Muscle of leg (tissue), 16 donors: Measurements from ENCODE around the gene PRAMEF12. TPM values are rescaled to one million over a fixed set of nuclear protein-coding genes. Genes with fewer than 3 reads are reported as not detected.
"Not testable (repeated sequence)": the region's sequence is repeated elsewhere in the genome, so short reads cannot be mapped to it uniquely, and the experiment has no call there.

Source experiments
- DNase-seq: peaks from one replicate; pipeline ENCODE4 v3.0.0; 2013
- H3K27ac ChIP-seq: one replicate; pipeline ENCODE4 v1.5.1; 2013; ENCODE audit warnings: mild to moderate bottlenecking, low read length, control low read depth
- H3K27me3 ChIP-seq: one replicate; pipeline ENCODE4 v1.6.1; 2013; ENCODE audit warnings: low read length; ENCODE audit not compliant: control insufficient read depth, insufficient read depth
- H3K36me3 ChIP-seq: one replicate; pipeline ENCODE4 v1.6.1; 2013; ENCODE audit warnings: low read length; ENCODE audit not compliant: control insufficient read depth, insufficient read depth
- H3K4me1 ChIP-seq: one replicate; pipeline ENCODE4 v1.6.1; 2013; ENCODE audit warnings: low read length; ENCODE audit not compliant: control insufficient read depth, insufficient read depth
- H3K4me3 ChIP-seq: one replicate; pipeline ENCODE4 v1.5.1; 2013; ENCODE audit warnings: low read length, control low read depth
- H3K9me3 ChIP-seq: replicated peaks from 2 replicates; pipeline ENCODE4 v1.6.1; 2013; ENCODE audit warnings: low read depth, low read length; ENCODE audit not compliant: control insufficient read depth
- whole genome bisulfite sequencing: methylation state at CpG from one replicate; pipeline ENCODE4 v1.1.5; 2013; ENCODE audit warnings: missing lambda C conversion rate; ENCODE audit not compliant: insufficient coverage; 5-methylcytosine and 5-hydroxymethylcytosine counted together
- long read RNA-seq, 11 donors: transcript quantifications; one replicate each; lab custom pipeline, GENCODE V29; 2026
- polyA plus RNA-seq, 8 donors: library from polyadenylated mRNA; unstranded; fragments of 120-200 nt; gene quantifications; one replicate each; pipeline versions ENCODE4 v1.2.1 to v1.2.3, GENCODE V29; 2013; ENCODE audit warnings: inconsistent platforms in 1 of 8, low replicate concordance in 1 of 8; ENCODE audit not compliant: insufficient read length in 8 of 8, insufficient read depth in 1 of 8
- total RNA-seq: library from RNA; stranded (reverse); fragments of 120-200 nt; gene quantifications from one replicate; pipeline ENCODE4 v1.2.4, GENCODE V29; 2013

PRAMEF12 gene
- total RNA-seq (not detected), polyA plus RNA-seq (not detected)
- long read RNA-seq, donor 1: 0 reads
- long read RNA-seq, donor 2: 0 reads
- long read RNA-seq, donor 3: 0 reads
- long read RNA-seq, donor 4: 0 reads
- long read RNA-seq, donor 5: 0 reads
- long read RNA-seq, donor 6: 0 reads
- long read RNA-seq, donor 7: 0 reads
- long read RNA-seq, donor 8: 0 reads
- long read RNA-seq, donor 9: 0 reads
- long read RNA-seq, donor 10: 0 reads
- long read RNA-seq, donor 11: 0 reads

- no peaks in the 10 kb centered on the region for H3K9me3 ChIP-seq
- 86% methylated on average over 3 of the region's 5 CpGs for WGBS
These were observed at the start of gene PRAMEF12 for GRCh38 chr1:12773438-12773837. PRAMEF12 (plus strand) TSS chr1:12773738; CDS start chr1:12774868, 1,130 bp downstream.

GRCh38 chr1:12728391-12728790, 45.1 kb upstream of the PRAMEF12 start:
- H3K4me3 ChIP-seq: no peak overlapping the region
- peaks cover 12% of the 10 kb centered on the region for H3K9me3 ChIP-seq
- H3K27ac ChIP-seq: no peak overlapping the region
- H3K36me3 ChIP-seq: no peaks in the 10 kb centered on the region
- no peaks in the 10 kb centered on the region for H3K4me1 ChIP-seq
- H3K27me3 ChIP-seq: no peaks in the 10 kb centered on the region
- no CpG with 5 or more reads among the region's 2 CpGs for WGBS
- DNase-seq: no peak

More at GRCh38 chr1:12773438-12773837, at the start of gene PRAMEF12:
- Histone ChIP-seq H3K27ac (no peak within 1 kb of the TSS), H3K4me1 (no peaks in the 10 kb centered on the region), H3K36me3 (no peaks in the 10 kb centered on the region), H3K27me3 (peaks cover 2% of the 10 kb centered on the region), H3K4me3 (no peak within 1 kb of the TSS)
- DNase-seq: no peak

- Histone ChIP-seq H3K4me3 (no peak overlapping the region), H3K36me3 (no peaks in the 10 kb centered on the region), H3K27ac (no peak overlapping the region), H3K27me3 (no peaks in the 10 kb centered on the region), H3K9me3 (peaks cover 12% of the 10 kb centered on the region), H3K4me1 (no peaks in the 10 kb centered on the region)
- no peak for DNase-seq
- WGBS: no CpG with 5 or more reads among the region's 1 CpG
These were observed 43.4 kb upstream of the PRAMEF12 start for GRCh38 chr1:12730156-12730555.

- no CpG with 5 or more reads among the region's 2 CpGs for WGBS
- H3K27me3 ChIP-seq: not testable (repeated sequence)
These were observed 42.5 kb upstream of the PRAMEF12 start for GRCh38 chr1:12731084-12731483.

GRCh38 chr1:12734651-12735050, 38.9 kb upstream of the PRAMEF12 start:
- Histone ChIP-seq H3K36me3 (no peaks in the 10 kb centered on the region), H3K27me3 (no peaks in the 10 kb centered on the region), H3K4me1 (no peaks in the 10 kb centered on the region), H3K4me3 (no peak overlapping the region), H3K27ac (no peak overlapping the region), H3K9me3 (peaks cover 4% of the 10 kb centered on the region)
- DNase-seq: no peak
- 67% methylated on average over 1 of the region's 3 CpGs for WGBS

More at GRCh38 chr1:12731084-12731483, 42.5 kb upstream of the PRAMEF12 start:
- peaks cover 12% of the 10 kb centered on the region for H3K9me3 ChIP-seq
- H3K36me3 ChIP-seq, H3K4me1 ChIP-seq, H3K4me3 ChIP-seq, H3K27ac ChIP-seq, DNase-seq: not testable (repeated sequence)

- 100% methylated on average over 1 of the region's 1 CpG for WGBS
- DNase-seq: no peak
- Histone ChIP-seq H3K9me3 (no peaks in the 10 kb centered on the region), H3K27ac (no peak overlapping the region), H3K4me1 (no peaks in the 10 kb centered on the region), H3K4me3 (no peak overlapping the region), H3K36me3 (no peaks in the 10 kb centered on the region), H3K27me3 (no peaks in the 10 kb centered on the region)
These were observed 34.6 kb upstream of the PRAMEF12 start for GRCh38 chr1:12738934-12739333.

GRCh38 chr1:12739613-12740012, 33.9 kb upstream of the PRAMEF12 start:
- 85% methylated on average over 2 of the region's 5 CpGs for WGBS
- H3K4me3 ChIP-seq: no peak overlapping the region
- H3K27me3 ChIP-seq: no peaks in the 10 kb centered on the region
- no peak for DNase-seq
- H3K36me3 ChIP-seq: no peaks in the 10 kb centered on the region
- H3K9me3 ChIP-seq: no peaks in the 10 kb centered on the region
- no peak overlapping the region for H3K27ac ChIP-seq
- H3K4me1 ChIP-seq: no peaks in the 10 kb centered on the region

- DNase-seq: no peak
- WGBS: 80% methylated on average over 2 of the region's 3 CpGs
These were observed 31.6 kb upstream of the PRAMEF12 start for GRCh38 chr1:12741946-12742345.

GRCh38 chr1:12745126-12745991, 28.2 kb upstream of the PRAMEF12 start:
- Histone ChIP-seq H3K27me3 (no peaks in the 10 kb centered on the region), H3K36me3 (no peaks in the 10 kb centered on the region), H3K27ac (no peak overlapping the region), H3K4me1 (no peaks in the 10 kb centered on the region), H3K9me3 (peaks cover 13% of the 10 kb centered on the region), H3K4me3 (no peak overlapping the region)
- no peak for DNase-seq
- WGBS: no CpG with 5 or more reads among the region's 3 CpGs

More at GRCh38 chr1:12741946-12742345, 31.6 kb upstream of the PRAMEF12 start:
- no peaks in the 10 kb centered on the region for H3K9me3 ChIP-seq
- no peak overlapping the region for H3K4me3 ChIP-seq
- no peaks in the 10 kb centered on the region for H3K27me3 ChIP-seq
- no peak overlapping the region for H3K27ac ChIP-seq
- no peaks in the 10 kb centered on the region for H3K36me3 ChIP-seq
- H3K4me1 ChIP-seq: no peaks in the 10 kb centered on the region

- no CpG with 5 or more reads among the region's 2 CpGs for WGBS
- Histone ChIP-seq H3K4me3 (no peak within 1 kb of the TSS), H3K4me1 (no peaks in the 10 kb centered on the region), H3K27me3 (no peaks in the 10 kb centered on the region), H3K36me3 (no peaks in the 10 kb centered on the region), H3K27ac (no peak within 1 kb of the TSS), H3K9me3 (peaks cover 13% of the 10 kb centered on the region)
- DNase-seq: peak; percentile 22
These were observed 27.6 kb upstream of the PRAMEF12 start, which contains the start of gene CFAP107 for GRCh38 chr1:12745992-12746323. CFAP107 (plus strand) TSS chr1:12746200; CDS start chr1:12746431, 231 bp downstream.
